GM03348 (cell line): Measurements from ENCODE around the gene USP32.

Experiments
- DNase-seq: peaks from one replicate; pipeline ENCODE4 v3.0.0; 2012; ENCODE audit warnings: low spot score

USP32 gene

DNA sequence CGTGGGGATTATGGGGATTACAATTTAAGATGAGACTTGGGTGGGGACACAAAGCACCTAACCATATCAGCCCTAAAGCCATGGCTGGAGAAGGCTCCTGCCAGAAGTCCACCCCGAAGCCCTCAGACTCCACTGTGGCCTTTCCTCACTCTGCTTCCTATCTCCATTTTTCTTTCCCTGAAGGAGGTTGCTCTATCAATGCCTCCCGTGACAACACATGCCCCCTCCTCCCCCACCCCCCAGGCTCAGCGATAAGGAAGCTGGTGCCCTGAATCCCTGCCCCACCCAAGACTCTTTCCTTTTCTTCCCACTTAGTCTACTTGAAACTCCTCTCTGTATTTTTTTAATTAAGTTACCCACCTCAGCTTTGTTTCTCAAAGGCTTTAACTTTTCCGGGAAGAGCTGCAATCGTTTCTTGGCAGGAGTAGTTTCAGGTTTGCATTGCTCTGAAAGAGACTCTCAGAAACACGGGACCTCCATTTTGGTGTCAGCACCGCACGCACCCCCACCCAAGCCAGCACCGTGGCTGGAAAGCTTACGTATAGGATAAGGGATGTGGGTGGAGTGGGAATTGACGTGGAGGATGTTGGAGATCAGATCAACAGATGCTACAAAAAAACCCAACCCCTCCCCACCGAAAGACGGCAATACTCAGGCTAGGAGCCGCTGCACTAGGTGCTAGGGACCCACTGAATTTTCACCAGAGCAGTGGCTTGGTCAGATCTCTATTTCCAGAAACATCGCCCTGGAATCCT lies 257.4 kb downstream of the USP32 start:
- DNase-seq, result peak; percentile 51

DNA sequence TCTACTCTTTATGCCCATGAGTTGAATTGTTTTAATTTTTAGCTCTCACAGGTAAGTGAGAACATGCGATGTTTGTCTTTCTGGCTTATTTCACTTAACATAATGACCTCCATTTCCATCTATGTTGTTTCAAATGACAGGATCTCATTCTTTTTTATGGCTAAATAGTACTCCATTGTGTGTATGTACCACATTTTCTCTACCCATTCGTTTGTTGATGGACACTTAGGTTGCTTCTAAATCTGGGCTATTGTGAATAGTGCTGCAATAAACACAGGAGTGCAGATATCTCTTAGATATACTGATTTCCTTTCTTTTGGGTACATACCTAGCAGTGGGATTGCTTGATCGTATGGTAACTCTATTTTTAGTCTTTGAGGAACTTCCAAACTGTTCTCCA lies 261.5 kb downstream of the USP32 start:
- no peak for DNase-seq

DNA sequence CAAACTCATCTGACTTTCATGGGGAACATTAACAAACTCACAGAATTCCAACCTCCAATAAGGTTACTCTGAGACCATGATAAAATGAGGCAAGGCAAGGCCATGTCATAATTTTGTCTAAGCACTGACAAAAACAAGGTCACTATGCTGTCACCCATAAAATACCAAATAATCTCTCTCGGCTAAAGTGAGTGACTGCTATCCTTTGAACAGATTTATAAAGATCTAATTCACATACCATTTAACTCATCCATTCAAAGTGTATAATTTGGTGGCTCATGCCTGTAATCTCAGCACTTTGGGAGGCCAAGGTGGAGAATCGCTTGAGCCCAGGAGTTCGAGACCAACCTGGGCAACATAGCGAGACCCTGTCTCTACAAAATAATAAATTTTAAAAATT lies 262.8 kb downstream of the USP32 start:
- DNase-seq, result no peak
